Measurements from ENCODE around the gene TTLL11.

The TTLL11 gene

DNA sequence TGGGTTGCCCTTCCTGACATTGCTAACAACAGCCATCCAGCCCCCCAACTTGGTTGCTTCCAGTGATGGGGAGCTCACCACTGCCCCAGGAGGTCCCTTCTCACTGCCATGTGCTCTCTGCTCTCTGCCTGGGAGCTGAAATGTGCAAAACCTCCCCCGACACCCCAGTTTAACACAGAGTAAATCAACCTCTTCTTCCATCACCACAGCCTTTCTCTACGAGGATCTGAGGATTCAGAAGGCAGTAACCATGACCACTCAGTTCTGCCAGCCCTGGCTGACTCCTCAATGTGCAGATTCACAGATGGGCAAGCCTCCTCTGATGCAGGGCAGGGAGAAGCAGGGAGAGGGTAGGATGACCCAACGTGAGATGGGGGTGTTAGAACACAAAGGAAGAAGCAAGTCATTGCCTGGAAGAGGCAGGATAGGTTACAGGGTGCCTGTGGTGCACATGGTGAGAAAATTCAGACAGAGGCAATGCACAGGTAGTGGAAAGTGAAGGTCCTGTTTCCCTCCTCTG lies 256.7 kb downstream of the TTLL11 start:
- no peak overlapping the region for H4K8ac ChIP-seq (ENCODE audit: low read depth, low read length)
- no peak overlapping the region for H2AFZ ChIP-seq (ENCODE audit: low read length)
- no peaks in the 10 kb centered on the region for H3K36me3 ChIP-seq (replicated peaks in 1 of 2; ENCODE audit: control insufficient read depth in 2 of 2, insufficient read depth in 2 of 2, low read length in 2 of 2)
- DNase-seq (ENCODE audit: low spot score): no peak
- no peak overlapping the region for H3K4me2 ChIP-seq (ENCODE audit: insufficient read depth, low read length, poor library complexity, severe bottlenecking)
- peak overlapping the region; percentile 15 for H3K18ac ChIP-seq (ENCODE audit: low read length)
- H2AK5ac ChIP-seq (ENCODE audit: low read depth, low read length): no peak overlapping the region
- H3K9me3 ChIP-seq (replicated peaks in 1 of 2; ENCODE audit: control insufficient read depth in 2 of 2, insufficient read depth in 1 of 2, low read depth in 1 of 2, low read length in 2 of 2): no peaks in the 10 kb centered on the region
- peaks cover 0 to 5% of the 10 kb centered on the region in 2 donors for H3K4me1 ChIP-seq (ENCODE audit: control insufficient read depth in 2 of 2, insufficient read depth in 1 of 2, low read depth in 1 of 2, low read length in 2 of 2)
- no peak overlapping the region for H2BK5ac ChIP-seq (ENCODE audit: low read length)
- no peak overlapping the region for H4K91ac ChIP-seq (ENCODE audit: low read depth, low read length, poor library complexity)
- no peak overlapping the region for H2BK12ac ChIP-seq (ENCODE audit: low read length)
- peaks cover 0 to 51% (median 0%) of the 10 kb centered on the region in 3 experiments for H3K27me3 ChIP-seq (ENCODE audit: control insufficient read depth in 3 of 3, insufficient read depth in 3 of 3, low read depth in 1 of 3, low read length in 3 of 3)
- peak overlapping the region; percentile 76 for H3K14ac ChIP-seq (ENCODE audit: low read length)
- H3K27ac ChIP-seq (replicated peaks; ENCODE audit: low read length): no peak overlapping the region
- H3K4me3 ChIP-seq (ENCODE audit: low read length in 2 of 2): no peak overlapping the region
- no peak overlapping the region for H2BK15ac ChIP-seq (ENCODE audit: low read length)
- H3K9ac ChIP-seq (ENCODE audit: low read depth, low read length, poor library complexity): no peak overlapping the region
- H3K4ac ChIP-seq (ENCODE audit: low read length): no peak overlapping the region
- no peak overlapping the region for H2BK120ac ChIP-seq (ENCODE audit: low read depth, low read length)
- H3K79me1 ChIP-seq (ENCODE audit: low read depth, low read length): no peaks in the 10 kb centered on the region
- WGBS, 2 donors (ENCODE audit: extremely low coverage in 2 of 2, insufficient read length in 2 of 2, insufficient replicate concordance in 1 of 2): no CpG with 5 or more reads among the region's 3 CpGs
- no peak overlapping the region for H3K23ac ChIP-seq (ENCODE audit: low read depth, low read length, poor library complexity)

DNA sequence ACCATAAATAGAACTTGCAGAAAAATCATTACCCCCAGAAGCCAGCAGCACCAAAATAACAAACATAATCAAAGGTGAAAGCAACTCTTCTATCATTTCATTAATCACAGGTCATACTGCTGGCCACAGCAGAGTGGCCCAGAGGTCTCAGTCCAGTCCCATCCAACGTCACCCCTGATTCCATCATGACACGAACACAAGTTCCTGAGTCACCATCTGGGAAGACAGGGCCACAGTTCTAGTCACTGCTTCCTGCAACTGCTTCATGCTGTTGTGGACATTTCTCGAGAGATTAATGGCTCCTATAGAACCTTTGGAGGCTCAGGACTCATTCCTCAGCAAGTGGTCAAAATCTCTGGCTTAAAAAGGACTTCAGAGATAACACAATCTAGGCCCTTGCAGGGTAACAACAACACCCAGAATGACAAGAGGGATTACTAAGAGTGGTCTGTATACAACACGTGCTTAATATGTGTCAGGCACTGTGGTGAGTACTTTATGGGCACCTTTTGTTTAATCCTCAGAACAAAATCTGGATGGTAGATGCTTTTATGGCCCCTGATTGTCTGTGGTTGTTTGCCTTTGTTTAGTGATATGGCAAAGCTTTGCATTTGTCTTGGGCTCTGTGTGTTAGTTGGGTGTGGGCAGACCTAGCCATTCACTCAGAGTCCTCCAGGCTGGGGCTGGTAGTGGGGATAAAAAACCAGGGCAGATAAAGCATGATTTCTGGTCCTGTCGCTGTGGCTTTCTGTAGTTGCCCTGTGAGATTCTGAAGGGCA lies 257.3 kb downstream of the TTLL11 start:
- no peak for DNase-seq (ENCODE audit: low spot score)
- no peak overlapping the region for H2AFZ ChIP-seq (ENCODE audit: low read length)
- no CpG with 5 or more reads among the region's 5 CpGs for WGBS, 2 donors (ENCODE audit: extremely low coverage in 2 of 2, insufficient read length in 2 of 2, insufficient replicate concordance in 1 of 2)
- no peaks in the 10 kb centered on the region for H3K9me3 ChIP-seq (replicated peaks in 1 of 2; ENCODE audit: control insufficient read depth in 2 of 2, insufficient read depth in 1 of 2, low read depth in 1 of 2, low read length in 2 of 2)
- H3K36me3 ChIP-seq (replicated peaks in 1 of 2; ENCODE audit: control insufficient read depth in 2 of 2, insufficient read depth in 2 of 2, low read length in 2 of 2): no peaks in the 10 kb centered on the region
- no peak overlapping the region for H3K9ac ChIP-seq (ENCODE audit: low read depth, low read length, poor library complexity)
- H3K18ac ChIP-seq (ENCODE audit: low read length): no peak overlapping the region
- no peak overlapping the region for H2BK12ac ChIP-seq (ENCODE audit: low read length)
- H2BK15ac ChIP-seq (ENCODE audit: low read length): no peak overlapping the region
- peaks cover 0 to 46% (median 0%) of the 10 kb centered on the region in 3 experiments for H3K27me3 ChIP-seq (ENCODE audit: control insufficient read depth in 3 of 3, insufficient read depth in 3 of 3, low read depth in 1 of 3, low read length in 3 of 3)
- no peak overlapping the region for H2AK5ac ChIP-seq (ENCODE audit: low read depth, low read length)
- H3K27ac ChIP-seq (replicated peaks; ENCODE audit: low read length): no peak overlapping the region
- H3K4me3 ChIP-seq (ENCODE audit: low read length in 2 of 2): no peak overlapping the region
- no peak overlapping the region for H4K8ac ChIP-seq (ENCODE audit: low read depth, low read length)
- H2BK5ac ChIP-seq (ENCODE audit: low read length): no peak overlapping the region
- no peak overlapping the region for H3K4me2 ChIP-seq (ENCODE audit: insufficient read depth, low read length, poor library complexity, severe bottlenecking)
- no peak overlapping the region for H2BK120ac ChIP-seq (ENCODE audit: low read depth, low read length)
- H3K79me1 ChIP-seq (ENCODE audit: low read depth, low read length): no peaks in the 10 kb centered on the region
- no peak overlapping the region for H3K4ac ChIP-seq (ENCODE audit: low read length)
- no peak overlapping the region for H3K23ac ChIP-seq (ENCODE audit: low read depth, low read length, poor library complexity)
- no peak overlapping the region for H4K91ac ChIP-seq (ENCODE audit: low read depth, low read length, poor library complexity)
- peaks cover 0 to 5% of the 10 kb centered on the region in 2 donors for H3K4me1 ChIP-seq (ENCODE audit: control insufficient read depth in 2 of 2, insufficient read depth in 1 of 2, low read depth in 1 of 2, low read length in 2 of 2)
- no peak overlapping the region for H3K14ac ChIP-seq (ENCODE audit: low read length)

DNA sequence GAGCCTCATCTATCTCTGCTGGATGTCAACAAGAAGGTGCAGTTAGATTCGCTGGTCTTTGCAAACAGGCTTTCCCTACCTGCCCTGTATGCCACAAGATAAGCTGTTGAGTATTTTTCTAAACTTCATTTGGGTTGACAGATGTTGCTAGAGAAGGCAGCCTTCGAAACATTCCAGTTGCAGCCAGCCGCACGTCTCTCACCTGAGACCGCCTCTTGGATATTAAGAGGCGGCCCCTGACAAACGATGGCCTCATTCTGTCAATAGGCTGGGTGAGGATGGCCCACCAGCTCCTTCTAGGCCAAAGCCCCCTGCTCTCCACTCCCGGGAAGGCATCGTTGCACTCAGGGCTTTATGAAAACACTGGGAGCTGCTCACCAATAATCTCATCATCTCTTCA lies 260.0 kb downstream of the TTLL11 start:
- peaks cover 0 to 5% of the 10 kb centered on the region in 2 donors for H3K4me1 ChIP-seq (ENCODE audit: control insufficient read depth in 2 of 2, insufficient read depth in 1 of 2, low read depth in 1 of 2, low read length in 2 of 2)
- no peak overlapping the region for H3K4ac ChIP-seq (ENCODE audit: low read length)
- no peak overlapping the region for H2BK120ac ChIP-seq (ENCODE audit: low read depth, low read length)
- no peak overlapping the region for H3K4me2 ChIP-seq (ENCODE audit: insufficient read depth, low read length, poor library complexity, severe bottlenecking)
- H4K91ac ChIP-seq (ENCODE audit: low read depth, low read length, poor library complexity): no peak overlapping the region
- no peak overlapping the region for H2AK5ac ChIP-seq (ENCODE audit: low read depth, low read length)
- H2BK15ac ChIP-seq (ENCODE audit: low read length): no peak overlapping the region
- no peak overlapping the region for H3K27ac ChIP-seq (replicated peaks; ENCODE audit: low read length)
- no peak overlapping the region for H3K14ac ChIP-seq (ENCODE audit: low read length)
- no CpG with 5 or more reads among the region's 9 CpGs for WGBS, 2 donors (ENCODE audit: extremely low coverage in 2 of 2, insufficient read length in 2 of 2, insufficient replicate concordance in 1 of 2)
- H3K18ac ChIP-seq (ENCODE audit: low read length): no peak overlapping the region
- no peak overlapping the region for H2AFZ ChIP-seq (ENCODE audit: low read length)
- H3K79me1 ChIP-seq (ENCODE audit: low read depth, low read length): no peaks in the 10 kb centered on the region
- H2BK5ac ChIP-seq (ENCODE audit: low read length): peak overlapping the region; percentile 88
- peaks cover 0 to 49% (median 0%) of the 10 kb centered on the region in 3 experiments for H3K27me3 ChIP-seq (ENCODE audit: control insufficient read depth in 3 of 3, insufficient read depth in 3 of 3, low read depth in 1 of 3, low read length in 3 of 3)
- H3K4me3 ChIP-seq (ENCODE audit: low read length in 2 of 2): no peak overlapping the region
- H2BK12ac ChIP-seq (ENCODE audit: low read length): no peak overlapping the region
- no peaks in the 10 kb centered on the region for H3K9me3 ChIP-seq (replicated peaks in 1 of 2; ENCODE audit: control insufficient read depth in 2 of 2, insufficient read depth in 1 of 2, low read depth in 1 of 2, low read length in 2 of 2)
- no peak overlapping the region for H4K8ac ChIP-seq (ENCODE audit: low read depth, low read length)
- no peaks in the 10 kb centered on the region for H3K36me3 ChIP-seq (replicated peaks in 1 of 2; ENCODE audit: control insufficient read depth in 2 of 2, insufficient read depth in 2 of 2, low read length in 2 of 2)
- no peak overlapping the region for H3K9ac ChIP-seq (ENCODE audit: low read depth, low read length, poor library complexity)
- DNase-seq (ENCODE audit: low spot score): no peak
- no peak overlapping the region for H3K23ac ChIP-seq (ENCODE audit: low read depth, low read length, poor library complexity)

DNA sequence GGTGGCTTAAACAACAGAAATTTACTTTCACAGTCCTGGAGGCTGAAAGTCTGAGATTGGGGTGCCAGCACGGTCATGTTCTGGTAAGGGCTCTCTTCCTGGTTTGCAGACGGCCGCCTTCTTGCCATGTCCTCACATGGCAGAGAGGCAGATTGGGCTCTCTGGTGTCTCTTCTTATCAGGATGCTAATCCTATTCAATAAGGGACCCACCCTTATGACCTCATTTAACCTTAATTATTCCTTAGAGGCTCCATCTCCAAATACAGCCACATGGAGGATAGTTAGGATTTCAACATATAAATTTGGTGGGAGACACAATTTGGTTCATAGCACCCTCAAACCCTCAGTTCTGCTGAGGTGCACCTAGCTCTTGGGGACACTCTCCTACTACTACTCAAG lies 261.2 kb downstream of the TTLL11 start:
- no peak overlapping the region for H2BK15ac ChIP-seq (ENCODE audit: low read length)
- no CpG with 5 or more reads among the region's 3 CpGs for WGBS, 2 donors (ENCODE audit: extremely low coverage in 2 of 2, insufficient read length in 2 of 2, insufficient replicate concordance in 1 of 2)
- H3K9ac ChIP-seq (ENCODE audit: low read depth, low read length, poor library complexity): no peak overlapping the region
- no peaks in the 10 kb centered on the region for H3K36me3 ChIP-seq (replicated peaks in 1 of 2; ENCODE audit: control insufficient read depth in 2 of 2, insufficient read depth in 2 of 2, low read length in 2 of 2)
- H3K18ac ChIP-seq (ENCODE audit: low read length): no peak overlapping the region
- no peak overlapping the region for H3K23ac ChIP-seq (ENCODE audit: low read depth, low read length, poor library complexity)
- H2AFZ ChIP-seq (ENCODE audit: low read length): no peak overlapping the region
- H3K9me3 ChIP-seq (replicated peaks in 1 of 2; ENCODE audit: control insufficient read depth in 2 of 2, insufficient read depth in 1 of 2, low read depth in 1 of 2, low read length in 2 of 2): no peaks in the 10 kb centered on the region
- no peak overlapping the region for H3K4me3 ChIP-seq (ENCODE audit: low read length in 2 of 2)
- H4K8ac ChIP-seq (ENCODE audit: low read depth, low read length): no peak overlapping the region
- DNase-seq (ENCODE audit: low spot score): no peak
- H3K27me3 ChIP-seq (ENCODE audit: control insufficient read depth in 3 of 3, insufficient read depth in 3 of 3, low read depth in 1 of 3, low read length in 3 of 3): peaks cover 0 to 37% (median 0%) of the 10 kb centered on the region in 3 experiments
- no peak overlapping the region for H3K27ac ChIP-seq (replicated peaks; ENCODE audit: low read length)
- no peak overlapping the region for H2BK12ac ChIP-seq (ENCODE audit: low read length)
- H3K4me1 ChIP-seq (ENCODE audit: control insufficient read depth in 2 of 2, insufficient read depth in 1 of 2, low read depth in 1 of 2, low read length in 2 of 2): peaks cover 0 to 3% of the 10 kb centered on the region in 2 donors
- H3K4me2 ChIP-seq (ENCODE audit: insufficient read depth, low read length, poor library complexity, severe bottlenecking): no peak overlapping the region
- no peak overlapping the region for H2AK5ac ChIP-seq (ENCODE audit: low read depth, low read length)
- H2BK120ac ChIP-seq (ENCODE audit: low read depth, low read length): no peak overlapping the region
- H3K4ac ChIP-seq (ENCODE audit: low read length): no peak overlapping the region
- no peak overlapping the region for H4K91ac ChIP-seq (ENCODE audit: low read depth, low read length, poor library complexity)
- no peaks in the 10 kb centered on the region for H3K79me1 ChIP-seq (ENCODE audit: low read depth, low read length)
- no peak overlapping the region for H3K14ac ChIP-seq (ENCODE audit: low read length)
- H2BK5ac ChIP-seq (ENCODE audit: low read length): no peak overlapping the region
